MM.1S (cell line): Measurements from ENCODE around the gene MYADML2.

ENCODE experiments used
- EZH2 ChIP-seq: fragments of 300-600 bp; sonication (generic); optimal IDR thresholded peaks from 2 replicates; pipeline ENCODE3; 2017; ENCODE audit warnings: low read depth, mild to moderate bottlenecking, antibody characterized with exemption, low read length, mixed read lengths
- EZH2phosphoT487 ChIP-seq: fragments of 300-600 bp; sonication (generic); IDR thresholded peaks from 2 replicates; pipeline ENCODE4 v1.6.1; 2018; ENCODE audit warnings: antibody characterized with exemption, low read length
- TF ChIP-seq, protein P1 (sequence below): fragments of 300-600 bp; sonication (generic); IDR thresholded peaks from 2 replicates; pipeline ENCODE4 v1.5.1; 2016; ENCODE audit warnings: antibody characterized with exemption, low read length, mixed read lengths

DNA sequence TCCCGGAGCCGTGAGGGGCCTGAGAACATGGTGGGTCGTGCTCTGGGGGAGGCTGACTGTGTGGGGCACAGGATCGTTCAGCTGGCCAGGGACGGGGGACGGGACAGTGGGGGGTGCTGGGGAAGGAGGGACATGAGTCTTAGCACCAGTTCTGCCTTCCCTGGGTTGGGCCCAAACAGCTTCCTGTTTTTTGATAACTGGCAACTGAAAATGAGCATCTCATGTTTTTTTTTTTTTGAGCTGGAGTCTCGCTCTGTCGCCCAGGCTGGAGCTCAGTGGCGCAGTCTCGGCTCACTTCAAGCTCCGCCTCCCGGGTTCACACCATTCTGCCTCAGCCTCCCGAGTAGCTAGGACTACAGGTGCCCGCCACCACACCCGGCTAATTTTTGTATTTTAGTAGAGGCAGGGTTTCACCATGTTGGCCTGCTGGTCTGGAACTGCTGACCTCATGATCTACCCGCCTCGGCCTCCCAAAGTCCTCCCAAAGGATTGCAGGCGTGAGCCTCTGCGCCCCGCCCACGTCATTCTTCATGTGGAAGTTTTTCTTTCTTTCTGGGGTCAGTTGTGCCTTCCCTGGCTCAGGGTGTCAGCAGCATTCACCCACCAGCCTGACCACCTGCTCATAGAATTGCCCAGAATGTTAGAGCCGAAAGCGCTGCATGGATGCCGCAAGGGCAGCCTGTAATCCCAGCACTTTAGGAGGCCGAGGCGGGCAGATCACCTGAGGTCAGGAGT is 36.8 kb upstream of the MYADML2 start:
- TF ChIP-seq, protein P1, sequence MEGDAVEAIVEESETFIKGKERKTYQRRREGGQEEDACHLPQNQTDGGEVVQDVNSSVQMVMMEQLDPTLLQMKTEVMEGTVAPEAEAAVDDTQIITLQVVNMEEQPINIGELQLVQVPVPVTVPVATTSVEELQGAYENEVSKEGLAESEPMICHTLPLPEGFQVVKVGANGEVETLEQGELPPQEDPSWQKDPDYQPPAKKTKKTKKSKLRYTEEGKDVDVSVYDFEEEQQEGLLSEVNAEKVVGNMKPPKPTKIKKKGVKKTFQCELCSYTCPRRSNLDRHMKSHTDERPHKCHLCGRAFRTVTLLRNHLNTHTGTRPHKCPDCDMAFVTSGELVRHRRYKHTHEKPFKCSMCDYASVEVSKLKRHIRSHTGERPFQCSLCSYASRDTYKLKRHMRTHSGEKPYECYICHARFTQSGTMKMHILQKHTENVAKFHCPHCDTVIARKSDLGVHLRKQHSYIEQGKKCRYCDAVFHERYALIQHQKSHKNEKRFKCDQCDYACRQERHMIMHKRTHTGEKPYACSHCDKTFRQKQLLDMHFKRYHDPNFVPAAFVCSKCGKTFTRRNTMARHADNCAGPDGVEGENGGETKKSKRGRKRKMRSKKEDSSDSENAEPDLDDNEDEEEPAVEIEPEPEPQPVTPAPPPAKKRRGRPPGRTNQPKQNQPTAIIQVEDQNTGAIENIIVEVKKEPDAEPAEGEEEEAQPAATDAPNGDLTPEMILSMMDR = no peak
- TF ChIP-seq EZH2 (no peak), EZH2phosphoT487 (no peak)
